ENCODE measurements around the gene ARG2. TPM values are rescaled to one million over a fixed set of nuclear protein-coding genes. Genes with fewer than 3 reads are reported as not detected.

Gene ARG2
- polyA plus RNA-seq, 1 donor from 2014 or later = 204 TPM

GRCh38 chr14:67673451-67673850, 53.7 kb downstream of the ARG2 start:
- Histone ChIP-seq H2AFZ (ENCODE audit: low read depth, low read length) (no peak overlapping the region), H3K4me3 (ENCODE audit: low read length) (peak overlapping the region; percentile 83), H3K9me2 (ENCODE audit: insufficient read depth, low read length) (no peaks in the 10 kb centered on the region), H3K27ac (ENCODE audit: low read length) (peak overlapping the region; percentile 90), H3K9ac (ENCODE audit: low read length) (peak overlapping the region; percentile 92), H4K20me1 (ENCODE audit: insufficient read depth) (peaks cover 5% of the 10 kb centered on the region), H3K79me2 (replicated peaks; ENCODE audit: insufficient read depth, low read length) (peaks cover 29% of the 10 kb centered on the region), H3K36me3 (ENCODE audit: insufficient read depth, low read length) (peaks cover 6% of the 10 kb centered on the region), H3F3A (ENCODE audit: insufficient read depth, low read length, poor library complexity, severe bottlenecking) (no peaks in the 10 kb centered on the region), H3K27me3 (ENCODE audit: insufficient read depth, low read depth, low read length) (no peaks in the 10 kb centered on the region), H3K4me2 (ENCODE audit: low read length) (peak overlapping the region; percentile 56), H3K9me3 (ENCODE audit: low read length) (no peaks in the 10 kb centered on the region)
- no peak for TF ChIP-seq CTCF (IDR thresholded peaks at IDR 0.05; ENCODE audit: poor library complexity, severe bottlenecking)

- TF ChIP-seq REST (IDR thresholded peaks at IDR 0.05; ENCODE audit: borderline replicate concordance) (peak; percentile 47), RAD21 (conservative IDR thresholded peaks at IDR 0.05) (peak; percentile 20), TAF1 (IDR thresholded peaks at IDR 0.05; ENCODE audit: low read depth) (peak; percentile 23), CTCF (IDR thresholded peaks at IDR 0.05; ENCODE audit: poor library complexity, severe bottlenecking) (peak; percentile 47), MXI1 (conservative IDR thresholded peaks at IDR 0.05; ENCODE audit: poor library complexity, severe bottlenecking) (no peak), EP300 (conservative IDR thresholded peaks at IDR 0.05; ENCODE audit: poor library complexity, severe bottlenecking) (no peak)
These were observed 54.4 kb downstream of the ARG2 start for GRCh38 chr14:67674139-67674479.

More at GRCh38 chr14:67674139-67674479, 54.4 kb downstream of the ARG2 start:
- no peaks in the 10 kb centered on the region for H3K27me3 ChIP-seq (ENCODE audit: insufficient read depth, low read depth, low read length)
- H4K20me1 ChIP-seq (ENCODE audit: insufficient read depth) = peaks cover 5% of the 10 kb centered on the region
- H3K79me2 ChIP-seq (replicated peaks; ENCODE audit: insufficient read depth, low read length) = peaks cover 29% of the 10 kb centered on the region
- peak overlapping the region; percentile 92 for H3K9ac ChIP-seq (ENCODE audit: low read length)
- H3K4me2 ChIP-seq (ENCODE audit: low read length) = peak overlapping the region; percentile 56
- H2AFZ ChIP-seq (ENCODE audit: low read depth, low read length) = peak overlapping the region; percentile 81
- peak overlapping the region; percentile 83 for H3K4me3 ChIP-seq (ENCODE audit: low read length)
- H3K36me3 ChIP-seq (ENCODE audit: insufficient read depth, low read length) = peaks cover 6% of the 10 kb centered on the region
- H3K9me3 ChIP-seq (ENCODE audit: low read length) = no peaks in the 10 kb centered on the region
- no peaks in the 10 kb centered on the region for H3F3A ChIP-seq (ENCODE audit: insufficient read depth, low read length, poor library complexity, severe bottlenecking)
- peak overlapping the region; percentile 90 for H3K27ac ChIP-seq (ENCODE audit: low read length)
- H3K9me2 ChIP-seq (ENCODE audit: insufficient read depth, low read length) = no peaks in the 10 kb centered on the region

Data from neural cell (in vitro differentiated cells).